Uterus (tissue), 4 donors: ENCODE measurements around the gene OSBPL1A. TPM values are rescaled to one million over a fixed set of nuclear protein-coding genes. Genes with fewer than 3 reads are reported as not detected.

ENCODE experiments used
- DNase-seq, 2 donors: peaks; one replicate each; pipeline ENCODE4 v3.0.0-alpha.2; 2019 to 2020
- H3K27ac ChIP-seq, 2 donors: fragments of 200-600 bp; sonication (generic); 1 replicate in 1 of 2; 2 replicates in 1 of 2; pipeline ENCODE4 v1.5.1; 2016 to 2018
- H3K27me3 ChIP-seq, 2 donors: fragments of 200-600 bp; sonication (generic); one replicate each; pipeline ENCODE4 v1.5.1; 2018 to 2019; ENCODE audit warnings: control low read depth in 1 of 2
- H3K36me3 ChIP-seq, 2 donors: fragments of 200-600 bp; sonication (generic); one replicate each; pipeline ENCODE4 v1.5.1; 2019; ENCODE audit warnings: control low read depth in 1 of 2
- H3K4me1 ChIP-seq, 2 donors: fragments of 200-600 bp; sonication (generic); one replicate each; pipeline ENCODE4 v1.5.1; 2018 to 2019; ENCODE audit warnings: control low read depth in 1 of 2
- H3K4me3 ChIP-seq, 2 donors: fragments of 200-600 bp; sonication (generic); 1 replicate in 1 of 2; 2 replicates in 1 of 2; pipeline ENCODE4 v1.5.1; 2018 to 2019; ENCODE audit warnings: mild to moderate bottlenecking in 1 of 2
- H3K9me3 ChIP-seq, 2 donors: fragments of 200-600 bp; sonication (generic); one replicate each; pipeline ENCODE4 v1.5.1; 2019; ENCODE audit warnings: control low read depth in 1 of 2
- CTCF ChIP-seq, 4 experiments: fragments of 200-600 bp in 2 of 4; fragments of 450-650 bp in 2 of 4; sonication (generic) in 2 of 4; IDR thresholded peaks; one replicate each; pipeline ENCODE4 v1.5.1; 2016 to 2019; ENCODE audit warnings: antibody characterized with exemption in 4 of 4, mild to moderate bottlenecking in 2 of 4, moderate library complexity in 1 of 4
- POLR2A ChIP-seq, 2 donors: fragments of 450-650 bp; IDR thresholded peaks; one replicate each; pipeline ENCODE4 v1.6.1; 2016; ENCODE audit warnings: antibody characterized with exemption in 2 of 2, mild to moderate bottlenecking in 1 of 2, moderate library complexity in 1 of 2
- intact Hi-C: fragments of 100-400 bp; cut with DNase I; formaldehyde crosslinking; loops from one replicate; pipeline ENCODE4 v1.15.1; 2023; ENCODE audit warnings: low total_unique reads
- total RNA-seq, 4 donors: library from RNA; depleted of rRNA in 3 of 4; stranded (reverse); fragments of >200 nt in 3 of 4; gene quantifications; one replicate each; pipeline versions ENCODE4 v1.1.0 to v1.2.4, GENCODE V29; 2014 to 2023
- donor health status: DM: yes; HTN: yes; CAD: no.

The OSBPL1A gene
- total RNA-seq, 4 donors from 2014 or later = 49.4 to 72.4 (median 62.5) TPM

- no peak for DNase-seq
- intact Hi-C loops = no loop called here
- H3K36me3 ChIP-seq = no peaks in the 10 kb centered on the region
- no peak overlapping the region for H3K4me3 ChIP-seq
- TF ChIP-seq CTCF (IDR thresholded peaks at IDR 0.05) (no peak), POLR2A (IDR thresholded peaks at IDR 0.05) (no peak)
- H3K9me3 ChIP-seq = no peaks in the 10 kb centered on the region
- no peaks in the 10 kb centered on the region for H3K4me1 ChIP-seq
- no peaks in the 10 kb centered on the region for H3K27me3 ChIP-seq
- no peak overlapping the region for H3K27ac ChIP-seq
These were observed 209.9 kb downstream of the OSBPL1A start for GRCh38 chr18:24187689-24188088.

DNA sequence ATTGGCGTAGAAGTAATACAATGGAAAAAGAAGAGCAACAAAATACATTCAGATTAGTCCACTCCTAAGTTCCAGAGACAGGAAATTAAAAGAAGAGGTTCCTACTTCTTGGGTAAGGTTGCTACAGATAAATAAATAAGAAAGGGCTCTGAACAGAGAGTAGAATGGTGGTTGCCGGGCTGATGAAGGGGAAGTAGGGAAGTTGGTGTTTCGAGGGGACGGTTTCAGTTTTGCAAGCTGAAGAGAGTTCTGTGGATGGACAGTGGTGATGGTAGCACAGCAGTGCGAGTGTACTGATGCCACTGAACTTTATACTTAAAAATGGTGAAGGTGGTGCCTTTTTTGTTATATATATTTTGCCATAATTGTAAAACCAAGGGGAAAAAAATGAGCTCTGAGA is 210.6 kb downstream of the OSBPL1A start:
- Histone ChIP-seq H3K36me3 (no peaks in the 10 kb centered on the region), H3K4me3 (no peak overlapping the region), H3K27ac (no peak overlapping the region), H3K9me3 (no peaks in the 10 kb centered on the region), H3K27me3 (no peaks in the 10 kb centered on the region), H3K4me1 (no peaks in the 10 kb centered on the region)
- no peak for DNase-seq
- intact Hi-C loops = no loop called here
- no peak for TF ChIP-seq CTCF (IDR thresholded peaks at IDR 0.05)
- TF ChIP-seq POLR2A (IDR thresholded peaks at IDR 0.05) = no peak

DNA sequence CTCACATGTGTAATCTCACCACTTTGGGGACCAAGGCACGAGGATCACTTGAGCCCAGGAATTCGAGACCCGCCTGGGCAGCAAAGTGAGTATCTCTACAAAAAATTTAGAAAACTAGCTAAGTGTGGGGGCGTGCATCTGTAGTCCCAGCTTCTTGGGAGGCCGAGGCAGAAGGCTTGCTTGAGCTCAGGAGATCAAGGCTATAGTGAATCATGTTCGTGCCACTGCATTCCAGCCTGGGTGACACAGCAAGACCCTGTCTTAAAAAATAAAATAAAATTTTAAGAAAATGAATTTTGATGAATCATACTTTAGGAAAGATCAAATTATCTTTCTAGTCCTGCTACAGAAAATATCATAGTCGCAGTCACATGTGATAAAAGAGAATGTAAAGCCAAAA is 211.8 kb downstream of the OSBPL1A start:
- intact Hi-C loops = no loop called here
- no peaks in the 10 kb centered on the region for H3K9me3 ChIP-seq
- no peaks in the 10 kb centered on the region for H3K27me3 ChIP-seq
- H3K4me3 ChIP-seq = no peak overlapping the region
- TF ChIP-seq POLR2A (IDR thresholded peaks at IDR 0.05) = no peak
- TF ChIP-seq CTCF (IDR thresholded peaks at IDR 0.05) = no peak
- H3K36me3 ChIP-seq = no peaks in the 10 kb centered on the region
- H3K27ac ChIP-seq = no peak overlapping the region
- no peak for DNase-seq
- no peaks in the 10 kb centered on the region for H3K4me1 ChIP-seq

GRCh38 chr18:24181806-24182205 is 215.8 kb downstream of the OSBPL1A start:
- no peaks in the 10 kb centered on the region for H3K4me1 ChIP-seq
- TF ChIP-seq POLR2A (IDR thresholded peaks at IDR 0.05) (no peak), CTCF (IDR thresholded peaks at IDR 0.05) (no peak)
- intact Hi-C loops = no loop called here
- no peaks in the 10 kb centered on the region for H3K27me3 ChIP-seq
- H3K4me3 ChIP-seq = no peak overlapping the region
- no peaks in the 10 kb centered on the region for H3K36me3 ChIP-seq
- no peak for DNase-seq
- no peaks in the 10 kb centered on the region for H3K9me3 ChIP-seq
- H3K27ac ChIP-seq = no peak overlapping the region

DNA sequence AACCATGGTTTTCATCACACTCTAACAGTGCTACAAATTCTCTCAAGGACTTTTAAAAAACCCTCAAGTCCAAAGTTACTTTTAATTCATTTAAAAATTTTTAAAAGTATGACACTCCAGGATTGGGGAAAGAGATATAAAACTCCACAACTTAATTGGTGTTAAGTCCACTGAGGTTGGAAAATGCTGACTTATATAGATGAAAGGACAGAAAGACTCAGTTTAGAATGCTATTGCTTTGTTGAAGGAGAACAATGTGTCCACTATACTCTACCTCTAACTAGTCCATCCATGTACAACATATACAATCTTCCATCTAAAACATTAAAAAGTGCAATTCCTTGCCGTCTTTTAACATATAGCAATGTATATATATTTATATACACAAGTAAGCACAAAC is 217.6 kb downstream of the OSBPL1A start:
- Histone ChIP-seq H3K27ac (no peak overlapping the region), H3K4me3 (no peak overlapping the region), H3K27me3 (no peaks in the 10 kb centered on the region), H3K4me1 (no peaks in the 10 kb centered on the region), H3K9me3 (no peaks in the 10 kb centered on the region), H3K36me3 (no peaks in the 10 kb centered on the region)
- no peak for DNase-seq
- intact Hi-C loops = no loop called here
- TF ChIP-seq POLR2A (IDR thresholded peaks at IDR 0.05) = no peak
- no peak for TF ChIP-seq CTCF (IDR thresholded peaks at IDR 0.05)
